Lower leg skin (tissue), 4 donors: Measurements from ENCODE around the gene HHIPL1. TPM values are rescaled to one million over a fixed set of nuclear protein-coding genes. Genes with fewer than 3 reads are reported as not detected.

Experiments
- DNase-seq, 2 donors: peaks; one replicate each; pipeline ENCODE4 v3.0.0-alpha.2; 2019; ENCODE audit warnings: low spot score in 2 of 2
- H3K4me3 ChIP-seq: fragments of 200-600 bp; sonication (generic); 2 replicates; pipeline ENCODE4 v1.5.1; 2017; ENCODE audit warnings: mild to moderate bottlenecking, low read depth; ENCODE audit not compliant: poor library complexity, severe bottlenecking
- POLR2A ChIP-seq, 2 donors: fragments of 450-650 bp; IDR thresholded peaks; one replicate each; pipeline ENCODE4 v1.6.1; 2016 to 2017; ENCODE audit warnings: antibody characterized with exemption in 2 of 2, mild to moderate bottlenecking in 1 of 2, moderate library complexity in 1 of 2
- WGBS, 2 donors: methylation state at CpG; one replicate each; pipeline ENCODE4 v1.1.5; 2018; 5-methylcytosine and 5-hydroxymethylcytosine counted together
- intact Hi-C: fragments of 100-400 bp; cut with DNase I; formaldehyde crosslinking; loops from one replicate; pipeline ENCODE4 v1.15.0; 2023; ENCODE audit warnings: low total_unique reads
- total RNA-seq, 4 donors: library from RNA; depleted of rRNA; stranded (reverse); fragments of >200 nt; gene quantifications; one replicate each; pipeline ENCODE4 v1.1.0, GENCODE V29; 2016
- TF ChIP-seq, protein P1 (sequence below), 3 donors: fragments of 450-650 bp; IDR thresholded peaks; one replicate each; pipeline ENCODE4 v1.5.1; 2016; ENCODE audit warnings: antibody characterized with exemption in 3 of 3, mild to moderate bottlenecking in 3 of 3, moderate library complexity in 2 of 3

The HHIPL1 gene
- total RNA-seq, 4 donors from 2014 or later: 0.59 to 2.4 (median 0.92) TPM

GRCh38 chr14:99726538-99727095 lies 81.7 kb downstream of the HHIPL1 start:
- peak; percentile 7 to 72 for DNase-seq
- WGBS, 2 donors: 80 to 83% methylated on average over 22 to 23 of the region's 26 CpGs
- TF ChIP-seq, protein P1, sequence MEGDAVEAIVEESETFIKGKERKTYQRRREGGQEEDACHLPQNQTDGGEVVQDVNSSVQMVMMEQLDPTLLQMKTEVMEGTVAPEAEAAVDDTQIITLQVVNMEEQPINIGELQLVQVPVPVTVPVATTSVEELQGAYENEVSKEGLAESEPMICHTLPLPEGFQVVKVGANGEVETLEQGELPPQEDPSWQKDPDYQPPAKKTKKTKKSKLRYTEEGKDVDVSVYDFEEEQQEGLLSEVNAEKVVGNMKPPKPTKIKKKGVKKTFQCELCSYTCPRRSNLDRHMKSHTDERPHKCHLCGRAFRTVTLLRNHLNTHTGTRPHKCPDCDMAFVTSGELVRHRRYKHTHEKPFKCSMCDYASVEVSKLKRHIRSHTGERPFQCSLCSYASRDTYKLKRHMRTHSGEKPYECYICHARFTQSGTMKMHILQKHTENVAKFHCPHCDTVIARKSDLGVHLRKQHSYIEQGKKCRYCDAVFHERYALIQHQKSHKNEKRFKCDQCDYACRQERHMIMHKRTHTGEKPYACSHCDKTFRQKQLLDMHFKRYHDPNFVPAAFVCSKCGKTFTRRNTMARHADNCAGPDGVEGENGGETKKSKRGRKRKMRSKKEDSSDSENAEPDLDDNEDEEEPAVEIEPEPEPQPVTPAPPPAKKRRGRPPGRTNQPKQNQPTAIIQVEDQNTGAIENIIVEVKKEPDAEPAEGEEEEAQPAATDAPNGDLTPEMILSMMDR (IDR thresholded peaks at IDR 0.05): no peak
- TF ChIP-seq POLR2A (IDR thresholded peaks at IDR 0.05): no peak
- H3K4me3 ChIP-seq: no peak overlapping the region
- intact Hi-C loops: no loop called here

DNA sequence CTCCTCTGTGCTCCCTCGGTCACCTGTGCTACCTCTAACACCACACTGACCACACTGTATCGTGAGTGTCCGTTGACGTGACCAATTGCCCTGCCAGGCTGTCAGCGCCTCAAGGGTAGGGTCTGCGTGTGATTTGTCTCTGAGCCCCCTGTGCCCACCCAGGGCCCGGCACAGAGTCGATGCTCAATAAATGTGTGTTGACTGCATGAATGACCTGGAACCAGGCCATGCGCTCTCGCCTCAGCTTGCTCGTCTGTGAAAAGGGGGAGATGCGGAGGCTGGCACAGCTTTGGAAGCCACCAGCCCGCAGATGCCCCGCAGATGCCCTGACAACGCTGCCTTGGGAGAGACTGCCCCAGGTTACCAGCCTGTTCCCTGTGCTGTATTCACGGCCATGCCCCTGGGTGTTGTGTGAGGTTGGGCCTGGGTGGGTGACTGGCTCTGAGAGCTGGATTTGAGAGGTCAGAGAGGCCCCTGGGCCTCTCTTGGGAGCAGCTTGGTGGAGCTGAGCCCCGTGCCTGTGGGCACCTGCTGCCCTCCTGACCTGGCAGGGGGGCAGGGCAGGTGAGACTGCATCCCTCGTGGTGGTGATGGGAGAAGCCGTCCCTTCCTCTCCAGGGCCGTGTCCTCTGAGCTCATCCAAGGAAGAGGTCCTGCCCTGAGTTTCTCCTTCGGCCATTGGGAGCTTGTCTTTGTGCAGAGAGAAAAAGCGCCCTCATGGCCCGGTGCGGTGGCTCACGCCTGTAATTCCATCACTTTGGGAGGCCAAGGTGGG lies 82.4 kb downstream of the HHIPL1 start:
- TF ChIP-seq, protein P1 (IDR thresholded peaks at IDR 0.05): no peak
- no peak for TF ChIP-seq POLR2A (IDR thresholded peaks at IDR 0.05)
- WGBS, 2 donors: 82 to 87% methylated on average over 24 of the region's 25 CpGs
- DNase-seq: peak in 1 of 2 donors; percentile 73
- intact Hi-C loops: no loop called here
- no peak overlapping the region for H3K4me3 ChIP-seq

DNA sequence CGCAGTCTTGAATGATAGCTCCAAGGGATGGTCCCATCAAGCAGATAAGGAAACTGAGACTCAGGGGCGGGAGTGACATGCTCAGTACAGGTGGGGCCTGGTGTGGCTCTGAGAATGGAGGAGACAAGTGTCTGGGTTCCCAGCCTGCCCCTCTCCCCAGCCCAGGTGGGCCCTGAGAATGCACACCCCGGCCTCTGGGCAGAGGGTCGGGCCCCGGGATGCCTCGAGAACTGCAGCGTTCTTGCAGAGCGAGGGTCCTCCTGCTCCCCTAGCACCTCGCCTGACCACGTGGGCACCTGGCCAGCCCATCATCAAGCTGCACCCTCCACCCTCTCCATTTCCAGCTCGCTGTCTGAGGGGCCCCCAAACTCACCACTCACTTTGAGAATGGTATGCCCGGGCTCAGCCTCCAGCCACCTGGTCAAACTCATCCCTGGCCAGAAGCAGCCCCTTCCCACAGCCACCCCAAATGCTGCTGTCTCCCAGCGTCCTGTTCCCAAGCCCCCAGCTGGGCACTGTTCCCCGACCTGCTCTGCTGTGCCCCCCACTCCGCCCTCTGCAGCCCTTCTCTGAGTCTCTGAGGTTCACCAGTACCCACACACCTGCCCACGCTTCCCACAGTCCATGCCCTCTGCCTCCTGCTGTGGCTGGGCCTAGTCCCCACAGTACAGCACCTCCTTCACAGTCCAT lies 83.4 kb downstream of the HHIPL1 start:
- peak in 1 of 2 donors; percentile 62 for DNase-seq
- WGBS, 2 donors: 85 to 91% methylated on average over 16 of the region's 16 CpGs
- no peak for TF ChIP-seq POLR2A (IDR thresholded peaks at IDR 0.05)
- TF ChIP-seq, protein P1 (IDR thresholded peaks at IDR 0.05): no peak
- intact Hi-C loops: no loop called here
- no peak overlapping the region for H3K4me3 ChIP-seq

- TF ChIP-seq, protein P1 (IDR thresholded peaks at IDR 0.05): no peak
- TF ChIP-seq POLR2A (IDR thresholded peaks at IDR 0.05): no peak
- no peak overlapping the region for H3K4me3 ChIP-seq
- intact Hi-C loops: no loop called here
- DNase-seq: peak in 1 of 2 donors; percentile 79
- 63 to 69% methylated on average over 4 of the region's 4 CpGs for WGBS, 2 donors
These were observed 84.1 kb downstream of the HHIPL1 start for GRCh38 chr14:99728981-99729451.

Other genes starting within 250 kb of the HHIPL1 start
- gene SETD3, start 164.3 kb upstream of the HHIPL1 start, total RNA-seq: 10 to 100 TPM; 36.8 to 62.5 (median 47.6) TPM
- gene CCNK, start 163.7 kb upstream of the HHIPL1 start, total RNA-seq: 10 to 100 TPM; 15.0 to 29.4 (median 25.3) TPM
- 10 to 100 TPM; 17.2 to 47.7 (median 33.3) TPM for gene CCDC85C, start 40.9 kb upstream of the HHIPL1 start, total RNA-seq
- gene CYP46A1, start 39.2 kb downstream of the HHIPL1 start, total RNA-seq: 1 to 10 TPM in 1 of 4 donors, under 1 TPM in 2, not detected in 1; 0.13 to 4.7 (median 0.55) TPM
- gene EML1, start 148.3 kb downstream of the HHIPL1 start, total RNA-seq: 10 to 100 TPM; 10.7 to 24.7 (median 21.3) TPM